Dendritic cell treated with granulocyte-macrophage colony-stimulating factor and Interleukin-4, amounts not matched to agents 40 ng/mL and 50 ng/mL, for 4 days (primary cell): Measurements from ENCODE around the gene KRAS.
A peak's percentile ranks its signal among the peaks of the same experiment; 100 is the strongest.
"Not testable (repeated sequence)": the region's sequence is repeated elsewhere in the genome, so short reads cannot be mapped to it uniquely, and the experiment has no call there.

Experiments used
- H3K27ac Mint-ChIP-seq: one replicate; pipeline ENCODE4 v1.8.0; 2022; ENCODE audit warnings: mild to moderate bottlenecking, mixed read lengths
- H3K27me3 Mint-ChIP-seq: one replicate; pipeline ENCODE4 v1.8.0; 2022; ENCODE audit warnings: mild to moderate bottlenecking, mixed read lengths
- H3K36me3 Mint-ChIP-seq: one replicate; pipeline ENCODE4 v1.8.0; 2022; ENCODE audit warnings: low read depth, mixed read lengths
- H3K4me1 Mint-ChIP-seq: one replicate; pipeline ENCODE4 v1.8.0; 2022; ENCODE audit warnings: low read depth, mixed read lengths
- H3K4me3 Mint-ChIP-seq: one replicate; pipeline ENCODE4 v1.8.0; 2022; ENCODE audit warnings: mild to moderate bottlenecking, moderate library complexity, mixed read lengths
- H3K9me3 Mint-ChIP-seq: one replicate; pipeline ENCODE4 v1.8.0; 2022; ENCODE audit warnings: mixed read lengths
- intact Hi-C: fragments of 100-400 bp; cut with micrococcal nuclease; formaldehyde crosslinking; loops from one replicate; pipeline ENCODE4 v1.15.0; 2022

KRAS gene

GRCh38 chr12:25250744-25251730 is at the start of gene KRAS:
Gene KRAS (minus strand): TSS chr12:25250929.
- peaks cover 7% of the 10 kb centered on the region for H3K27me3 Mint-ChIP-seq
- H3K27ac Mint-ChIP-seq = peak within 1 kb of the TSS; percentile 93
- intact Hi-C loops = loop anchor here (5.0 kb wide), 1 partner anchor 1221 kb away; no protein-coding TSS in a partner anchor
- H3K36me3 Mint-ChIP-seq = peaks cover 29% of the 10 kb centered on the region
- no peaks in the 10 kb centered on the region for H3K9me3 Mint-ChIP-seq
- peak within 1 kb of the TSS; percentile 94 for H3K4me3 Mint-ChIP-seq
- peaks cover 15% of the 10 kb centered on the region for H3K4me1 Mint-ChIP-seq

- Mint-ChIP-seq H3K9me3 (no peaks in the 10 kb centered on the region), H3K27me3 (no peaks in the 10 kb centered on the region), H3K27ac (no peak overlapping the region), H3K4me3 (no peak overlapping the region), H3K36me3 (no peaks in the 10 kb centered on the region), H3K4me1 (no peaks in the 10 kb centered on the region)
- intact Hi-C loops = no loop called here
Observed at GRCh38 chr12:25296381-25296780, 45.7 kb upstream of the KRAS start.

GRCh38 chr12:25295361-25295760 is 44.6 kb upstream of the KRAS start:
- Mint-ChIP-seq H3K4me3 (no peak overlapping the region), H3K27me3 (no peaks in the 10 kb centered on the region), H3K36me3 (no peaks in the 10 kb centered on the region), H3K9me3 (no peaks in the 10 kb centered on the region), H3K27ac (no peak overlapping the region), H3K4me1 (no peaks in the 10 kb centered on the region)
- intact Hi-C loops = no loop called here

- Mint-ChIP-seq H3K4me1 (no peaks in the 10 kb centered on the region), H3K9me3 (peaks cover 8% of the 10 kb centered on the region), H3K27ac (no peak overlapping the region), H3K36me3 (no peaks in the 10 kb centered on the region), H3K27me3 (no peaks in the 10 kb centered on the region), H3K4me3 (no peak overlapping the region)
- intact Hi-C loops = no loop called here
Observed at GRCh38 chr12:25293653-25294052, 42.9 kb upstream of the KRAS start.

GRCh38 chr12:25292810-25293221 is 42.1 kb upstream of the KRAS start:
- H3K4me1 Mint-ChIP-seq, H3K36me3 Mint-ChIP-seq, H3K4me3 Mint-ChIP-seq, H3K9me3 Mint-ChIP-seq, H3K27me3 Mint-ChIP-seq, H3K27ac Mint-ChIP-seq, intact Hi-C loops: not testable (repeated sequence)

- no peaks in the 10 kb centered on the region for H3K36me3 Mint-ChIP-seq
- peaks cover 8% of the 10 kb centered on the region for H3K9me3 Mint-ChIP-seq
- H3K27ac Mint-ChIP-seq = no peak overlapping the region
- H3K4me1 Mint-ChIP-seq = no peaks in the 10 kb centered on the region
- no peak overlapping the region for H3K4me3 Mint-ChIP-seq
- intact Hi-C loops = no loop called here
- no peaks in the 10 kb centered on the region for H3K27me3 Mint-ChIP-seq
Observed at GRCh38 chr12:25287610-25288009, 36.9 kb upstream of the KRAS start.

- Mint-ChIP-seq H3K27me3 (no peaks in the 10 kb centered on the region), H3K36me3 (no peaks in the 10 kb centered on the region), H3K4me3 (no peak overlapping the region), H3K4me1 (no peaks in the 10 kb centered on the region), H3K27ac (no peak overlapping the region), H3K9me3 (peaks cover 8% of the 10 kb centered on the region)
- intact Hi-C loops = no loop called here
Observed at GRCh38 chr12:25286837-25287236, 36.1 kb upstream of the KRAS start.

GRCh38 chr12:25284024-25284423 is 33.3 kb upstream of the KRAS start:
- Mint-ChIP-seq H3K27ac (no peak overlapping the region), H3K27me3 (no peaks in the 10 kb centered on the region), H3K36me3 (no peaks in the 10 kb centered on the region), H3K4me3 (no peak overlapping the region), H3K9me3 (no peaks in the 10 kb centered on the region), H3K4me1 (no peaks in the 10 kb centered on the region)
- intact Hi-C loops = no loop called here

- Mint-ChIP-seq H3K27me3 (no peaks in the 10 kb centered on the region), H3K9me3 (no peaks in the 10 kb centered on the region), H3K4me3 (no peak overlapping the region), H3K27ac (no peak overlapping the region), H3K4me1 (no peaks in the 10 kb centered on the region), H3K36me3 (no peaks in the 10 kb centered on the region)
- intact Hi-C loops = no loop called here
Observed at GRCh38 chr12:25283006-25283405, 32.3 kb upstream of the KRAS start.

GRCh38 chr12:25280082-25280481 is 29.4 kb upstream of the KRAS start:
- Mint-ChIP-seq H3K36me3 (no peaks in the 10 kb centered on the region), H3K4me3 (no peak overlapping the region), H3K27me3 (no peaks in the 10 kb centered on the region), H3K27ac (no peak overlapping the region), H3K9me3 (no peaks in the 10 kb centered on the region), H3K4me1 (no peaks in the 10 kb centered on the region)
- intact Hi-C loops = no loop called here

- Mint-ChIP-seq H3K36me3 (no peaks in the 10 kb centered on the region), H3K27ac (no peak overlapping the region), H3K4me1 (no peaks in the 10 kb centered on the region), H3K9me3 (no peaks in the 10 kb centered on the region), H3K27me3 (no peaks in the 10 kb centered on the region), H3K4me3 (no peak overlapping the region)
- intact Hi-C loops = no loop called here
Observed at GRCh38 chr12:25278269-25278668, 27.5 kb upstream of the KRAS start.

- Mint-ChIP-seq H3K36me3 (no peaks in the 10 kb centered on the region), H3K4me1 (no peaks in the 10 kb centered on the region), H3K9me3 (no peaks in the 10 kb centered on the region), H3K27me3 (no peaks in the 10 kb centered on the region), H3K4me3 (no peak overlapping the region), H3K27ac (no peak overlapping the region)
- intact Hi-C loops = no loop called here
Observed at GRCh38 chr12:25276199-25276937, 25.6 kb upstream of the KRAS start.

- Mint-ChIP-seq H3K4me1 (peaks cover 7% of the 10 kb centered on the region), H3K27me3 (no peaks in the 10 kb centered on the region), H3K36me3 (no peaks in the 10 kb centered on the region), H3K9me3 (no peaks in the 10 kb centered on the region), H3K4me3 (no peak overlapping the region), H3K27ac (no peak overlapping the region)
- intact Hi-C loops = no loop called here
Observed at GRCh38 chr12:25271486-25272098, 20.9 kb upstream of the KRAS start.

GRCh38 chr12:25269701-25270100 is 19.0 kb upstream of the KRAS start:
- Mint-ChIP-seq H3K4me1 (peaks cover 7% of the 10 kb centered on the region), H3K27ac (no peak overlapping the region), H3K27me3 (no peaks in the 10 kb centered on the region), H3K9me3 (no peaks in the 10 kb centered on the region), H3K36me3 (no peaks in the 10 kb centered on the region), H3K4me3 (no peak overlapping the region)
- intact Hi-C loops = loop anchor here (10.0 kb wide), 1 partner anchor 55 kb away; no protein-coding TSS in a partner anchor
